ENCODE results near the gene DNAJB11.

The DNAJB11 gene

DNA sequence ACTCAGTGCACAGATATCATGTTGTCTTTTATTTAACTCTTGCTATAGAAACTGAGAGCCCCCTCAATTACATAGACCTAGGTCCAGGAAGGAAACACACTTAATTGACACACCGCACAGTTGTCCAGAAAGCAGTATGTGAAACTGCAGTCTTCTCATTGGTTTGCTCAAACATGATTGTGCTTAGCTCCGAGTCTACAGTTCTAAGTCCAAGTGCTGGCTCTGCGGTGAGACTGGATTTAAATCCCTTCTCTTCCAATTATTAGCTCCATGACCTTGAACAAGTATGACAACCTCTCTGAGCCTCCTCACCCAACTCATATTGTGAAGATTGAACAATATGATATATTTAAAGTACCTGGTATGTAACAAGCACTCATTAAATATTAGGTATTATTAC, 23.3 kb downstream of the DNAJB11 start:
- H2AFZ ChIP-seq (ENCODE audit: low read length): no peak overlapping the region
- no peak overlapping the region for H3K4me2 ChIP-seq (ENCODE audit: low read depth, low read length, poor library complexity, severe bottlenecking)
- H3K4me1 ChIP-seq (ENCODE audit: insufficient read depth, low read length, poor library complexity, severe bottlenecking): peaks cover 7% of the 10 kb centered on the region
- H3K4me3 ChIP-seq (ENCODE audit: low read length, poor library complexity, severe bottlenecking): no peak overlapping the region
- no peaks in the 10 kb centered on the region for H3F3A ChIP-seq (ENCODE audit: low read depth)
- TF ChIP-seq, protein P1, sequence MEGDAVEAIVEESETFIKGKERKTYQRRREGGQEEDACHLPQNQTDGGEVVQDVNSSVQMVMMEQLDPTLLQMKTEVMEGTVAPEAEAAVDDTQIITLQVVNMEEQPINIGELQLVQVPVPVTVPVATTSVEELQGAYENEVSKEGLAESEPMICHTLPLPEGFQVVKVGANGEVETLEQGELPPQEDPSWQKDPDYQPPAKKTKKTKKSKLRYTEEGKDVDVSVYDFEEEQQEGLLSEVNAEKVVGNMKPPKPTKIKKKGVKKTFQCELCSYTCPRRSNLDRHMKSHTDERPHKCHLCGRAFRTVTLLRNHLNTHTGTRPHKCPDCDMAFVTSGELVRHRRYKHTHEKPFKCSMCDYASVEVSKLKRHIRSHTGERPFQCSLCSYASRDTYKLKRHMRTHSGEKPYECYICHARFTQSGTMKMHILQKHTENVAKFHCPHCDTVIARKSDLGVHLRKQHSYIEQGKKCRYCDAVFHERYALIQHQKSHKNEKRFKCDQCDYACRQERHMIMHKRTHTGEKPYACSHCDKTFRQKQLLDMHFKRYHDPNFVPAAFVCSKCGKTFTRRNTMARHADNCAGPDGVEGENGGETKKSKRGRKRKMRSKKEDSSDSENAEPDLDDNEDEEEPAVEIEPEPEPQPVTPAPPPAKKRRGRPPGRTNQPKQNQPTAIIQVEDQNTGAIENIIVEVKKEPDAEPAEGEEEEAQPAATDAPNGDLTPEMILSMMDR (conservative IDR thresholded peaks at IDR 0.05; ENCODE audit: low read length): no peak
- no peaks in the 10 kb centered on the region for H3K36me3 ChIP-seq (ENCODE audit: insufficient read depth, low read length)
- no peaks in the 10 kb centered on the region for H3K27me3 ChIP-seq (ENCODE audit: insufficient read depth, low read length, poor library complexity, severe bottlenecking)
- no peaks in the 10 kb centered on the region for H3K79me2 ChIP-seq (ENCODE audit: insufficient read depth, low read length)
- H3K9ac ChIP-seq (ENCODE audit: low read depth, low read length, poor library complexity, severe bottlenecking): no peak overlapping the region
- H3K9me3 ChIP-seq (ENCODE audit: insufficient read depth, low read depth, low read length): no peaks in the 10 kb centered on the region
- H3K9me2 ChIP-seq (replicated peaks; ENCODE audit: low read depth, low read length): no peaks in the 10 kb centered on the region
- H4K20me1 ChIP-seq (ENCODE audit: insufficient read depth, low read length, poor library complexity, severe bottlenecking): no peaks in the 10 kb centered on the region

DNA sequence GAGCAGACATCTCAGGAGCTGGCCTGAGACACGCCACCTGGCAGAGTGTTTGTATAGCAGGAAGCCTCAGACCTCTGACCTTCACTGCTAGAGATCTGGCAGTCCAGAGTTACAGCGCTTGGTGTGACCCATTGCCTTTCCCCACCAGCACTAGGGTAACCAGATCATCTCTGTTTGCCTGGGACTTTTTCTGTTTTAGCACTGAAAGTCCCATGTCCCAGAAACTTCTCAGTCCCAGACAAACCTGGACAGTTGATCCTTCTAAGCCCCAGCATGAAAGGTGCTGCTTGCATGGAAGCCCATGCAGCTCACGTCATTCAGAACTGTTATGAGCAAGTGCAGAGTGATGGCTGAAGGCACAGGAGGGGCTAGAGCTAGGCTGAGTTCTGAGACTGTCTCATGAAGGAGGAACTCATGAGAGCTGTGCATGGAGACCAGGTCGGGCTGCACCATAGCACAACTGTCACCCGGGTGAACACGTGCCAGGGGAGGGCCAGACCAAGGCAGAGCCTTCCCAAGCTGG, 24.1 kb downstream of the DNAJB11 start:
- Histone ChIP-seq H2AFZ (ENCODE audit: low read length) (no peak overlapping the region; the same call in 1 of the 2 replicates), H3K4me2 (ENCODE audit: low read depth, low read length, poor library complexity, severe bottlenecking) (no peak overlapping the region), H3K9me3 (ENCODE audit: insufficient read depth, low read depth, low read length) (no peaks in the 10 kb centered on the region), H3K9ac (ENCODE audit: low read depth, low read length, poor library complexity, severe bottlenecking) (no peak overlapping the region), H3K79me2 (ENCODE audit: insufficient read depth, low read length) (no peaks in the 10 kb centered on the region), H3K27me3 (ENCODE audit: insufficient read depth, low read length, poor library complexity, severe bottlenecking) (no peaks in the 10 kb centered on the region), H4K20me1 (ENCODE audit: insufficient read depth, low read length, poor library complexity, severe bottlenecking) (no peaks in the 10 kb centered on the region), H3F3A (ENCODE audit: low read depth) (no peaks in the 10 kb centered on the region), H3K4me1 (ENCODE audit: insufficient read depth, low read length, poor library complexity, severe bottlenecking) (peaks cover 7% of the 10 kb centered on the region), H3K36me3 (ENCODE audit: insufficient read depth, low read length) (no peaks in the 10 kb centered on the region), H3K4me3 (ENCODE audit: low read length, poor library complexity, severe bottlenecking) (no peak overlapping the region), H3K9me2 (replicated peaks; ENCODE audit: low read depth, low read length) (no peaks in the 10 kb centered on the region)
- TF ChIP-seq, protein P1 (conservative IDR thresholded peaks at IDR 0.05; ENCODE audit: low read length): no peak
- TF ChIP-seq EZH2phosphoT487 (IDR thresholded peaks at IDR 0.05; ENCODE audit: borderline replicate concordance): no peak

DNA sequence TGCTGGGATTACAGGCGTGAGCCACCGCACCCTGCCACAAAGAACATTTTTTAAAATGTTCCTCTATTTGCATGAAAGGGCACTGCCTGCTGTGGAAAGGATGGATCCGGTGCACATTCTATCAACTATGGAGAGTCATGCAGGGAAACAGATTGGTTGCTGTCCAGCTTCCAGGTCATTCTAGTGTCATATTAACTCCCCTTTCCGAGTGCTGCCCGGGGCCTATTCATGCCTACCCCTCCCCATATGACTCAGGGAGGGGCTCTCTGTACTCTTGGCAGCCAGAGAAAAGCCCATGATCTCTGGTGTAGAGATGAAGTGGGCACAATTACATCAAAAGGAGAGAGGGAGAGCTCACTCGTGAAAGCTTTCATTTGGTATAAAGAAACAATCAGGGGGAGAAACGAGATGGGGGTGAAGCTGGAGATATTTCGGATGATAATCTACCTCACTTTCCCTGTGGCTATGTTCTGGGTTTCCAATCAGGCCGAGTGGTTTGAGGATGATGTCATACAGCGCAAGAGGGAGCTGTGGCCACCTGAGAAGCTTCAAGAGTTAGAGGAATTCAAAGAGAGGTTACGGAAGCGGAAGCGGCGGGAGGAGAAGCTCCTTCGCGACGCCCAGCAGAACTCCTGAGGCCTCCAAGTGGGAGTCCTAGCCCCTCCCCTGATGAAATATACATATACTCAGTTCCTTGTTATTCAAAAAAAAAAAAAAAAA, 26.2 kb downstream of the DNAJB11 start:
- H3K4me3 ChIP-seq (ENCODE audit: low read length, poor library complexity, severe bottlenecking): no peak overlapping the region

More for the DNA sequence above, 26.2 kb downstream of the DNAJB11 start:
- H3K36me3 ChIP-seq (ENCODE audit: insufficient read depth, low read length): no peaks in the 10 kb centered on the region
- H3K9me2 ChIP-seq (replicated peaks; ENCODE audit: low read depth, low read length): no peaks in the 10 kb centered on the region
- H3F3A ChIP-seq (ENCODE audit: low read depth): no peaks in the 10 kb centered on the region
- no peak overlapping the region for H3K9ac ChIP-seq (ENCODE audit: low read depth, low read length, poor library complexity, severe bottlenecking)
- no peaks in the 10 kb centered on the region for H3K9me3 ChIP-seq (ENCODE audit: insufficient read depth, low read depth, low read length)
- no peak overlapping the region for H2AFZ ChIP-seq (ENCODE audit: low read length)
- H3K79me2 ChIP-seq (ENCODE audit: insufficient read depth, low read length): no peaks in the 10 kb centered on the region
- H3K4me2 ChIP-seq (ENCODE audit: low read depth, low read length, poor library complexity, severe bottlenecking): no peak overlapping the region
- TF ChIP-seq, protein P1 (conservative IDR thresholded peaks at IDR 0.05; ENCODE audit: low read length): no peak
- no peak for TF ChIP-seq EZH2phosphoT487 (IDR thresholded peaks at IDR 0.05; ENCODE audit: borderline replicate concordance)
- no peaks in the 10 kb centered on the region for H3K4me1 ChIP-seq (ENCODE audit: insufficient read depth, low read length, poor library complexity, severe bottlenecking)
- no peaks in the 10 kb centered on the region for H4K20me1 ChIP-seq (ENCODE audit: insufficient read depth, low read length, poor library complexity, severe bottlenecking)
- H3K27me3 ChIP-seq (ENCODE audit: insufficient read depth, low read length, poor library complexity, severe bottlenecking): no peaks in the 10 kb centered on the region

All from Loucy (cell line).